ENCODE measurements around the gene ABHD12.

Gene ABHD12

DNA sequence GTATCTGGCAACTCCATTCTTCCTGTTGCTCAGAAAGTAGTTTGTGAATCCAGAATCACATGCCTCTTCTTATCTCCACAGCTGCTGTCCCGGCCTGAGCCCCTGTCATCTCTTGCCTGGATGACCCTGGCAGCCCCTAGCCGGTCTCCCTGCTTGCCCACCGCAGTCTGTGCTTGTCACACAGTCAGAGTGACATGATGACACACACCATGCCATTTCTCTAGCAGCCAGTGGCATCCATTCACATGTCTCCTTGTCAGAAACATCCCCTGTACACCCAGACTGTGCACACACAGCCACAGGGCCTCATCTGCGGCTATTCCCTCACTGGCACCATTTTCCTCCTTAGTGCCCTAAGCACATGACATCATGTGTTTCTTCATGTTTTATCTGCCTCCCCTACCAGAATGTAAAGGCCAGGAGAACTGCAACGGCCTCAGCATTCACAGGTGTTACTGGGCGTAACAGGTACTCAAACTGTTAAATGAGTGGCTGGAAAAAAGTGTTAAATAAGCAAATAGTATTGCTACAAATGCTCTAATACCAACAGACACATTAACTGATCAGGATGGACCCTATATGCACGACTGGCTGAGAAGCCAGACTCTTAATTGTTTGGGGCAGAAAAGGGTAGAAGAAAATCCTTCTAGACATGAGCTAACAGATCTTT lies 9.6 kb downstream of the ABHD12 start:
- DNase-seq: peak; percentile 42

DNA sequence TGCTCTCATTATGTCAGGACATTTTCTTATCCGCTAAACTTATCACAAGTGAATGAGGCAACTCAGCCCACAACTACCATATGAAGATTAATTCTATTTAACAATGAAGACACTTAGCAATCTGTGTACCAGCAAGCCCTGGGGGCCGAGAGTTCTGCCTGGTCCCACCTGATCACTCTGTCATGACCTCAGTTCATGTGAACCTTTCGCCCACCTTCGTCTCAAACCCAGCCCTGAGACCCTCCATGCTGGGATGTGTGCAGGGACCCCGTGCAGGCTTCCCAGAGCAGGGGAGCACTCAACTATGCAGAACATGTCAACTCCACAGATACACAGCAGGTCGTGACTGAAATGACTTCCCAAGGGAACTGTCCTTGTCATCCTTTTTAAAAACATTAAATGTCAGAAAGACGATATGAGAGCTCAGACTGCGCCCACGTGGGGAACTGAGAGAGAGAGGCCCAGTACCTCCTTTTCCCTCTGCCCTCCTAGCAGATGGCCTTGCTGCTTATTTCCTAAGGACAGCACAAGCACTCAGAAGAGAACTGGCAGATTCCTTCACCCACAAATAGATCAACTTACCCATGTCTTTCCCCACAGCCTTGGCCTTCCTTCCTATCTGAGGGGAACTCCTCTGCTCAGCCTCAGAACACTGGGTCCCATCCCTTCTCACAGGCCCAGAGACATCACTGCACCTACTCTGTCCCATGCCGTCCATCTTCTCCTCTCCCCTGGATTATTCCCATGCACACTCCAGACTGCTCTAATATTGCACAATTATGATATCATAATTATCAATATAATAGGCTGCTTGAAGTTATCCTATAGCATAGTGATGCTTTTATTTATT lies 11.5 kb downstream of the ABHD12 start:
- no peak for DNase-seq

DNA sequence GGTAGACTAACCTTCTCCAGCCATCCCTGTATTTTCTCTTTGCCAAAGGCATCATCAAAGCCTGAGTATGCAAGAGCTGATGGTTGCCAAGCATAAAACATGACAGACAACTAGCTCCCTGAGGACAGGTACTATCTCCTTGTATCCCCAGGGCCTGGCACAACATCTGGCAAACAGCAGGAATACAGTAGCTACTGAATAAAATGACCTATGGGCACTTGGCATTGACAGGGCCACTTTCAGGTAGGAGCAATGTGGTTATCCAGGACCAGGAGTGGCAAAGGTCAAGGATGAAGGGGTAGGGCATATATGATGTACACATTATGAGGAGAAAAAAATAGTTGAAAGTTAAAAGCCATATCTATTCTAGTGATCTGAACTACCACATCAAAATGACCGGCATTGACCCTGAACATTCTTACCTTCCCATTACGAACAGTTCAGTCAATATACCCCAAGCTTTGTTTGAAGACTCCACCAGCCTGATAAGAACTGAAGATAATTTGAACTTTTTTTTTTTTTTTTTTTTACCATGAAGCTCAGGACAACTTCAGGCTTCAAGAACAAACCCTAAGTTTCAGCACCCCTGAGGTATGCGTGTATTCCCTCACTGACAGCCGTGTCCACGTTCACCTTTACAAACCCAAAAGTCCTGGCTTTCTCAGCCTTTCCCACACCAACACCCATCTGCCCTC lies 12.3 kb downstream of the ABHD12 start:
- no peak for DNase-seq

DNA sequence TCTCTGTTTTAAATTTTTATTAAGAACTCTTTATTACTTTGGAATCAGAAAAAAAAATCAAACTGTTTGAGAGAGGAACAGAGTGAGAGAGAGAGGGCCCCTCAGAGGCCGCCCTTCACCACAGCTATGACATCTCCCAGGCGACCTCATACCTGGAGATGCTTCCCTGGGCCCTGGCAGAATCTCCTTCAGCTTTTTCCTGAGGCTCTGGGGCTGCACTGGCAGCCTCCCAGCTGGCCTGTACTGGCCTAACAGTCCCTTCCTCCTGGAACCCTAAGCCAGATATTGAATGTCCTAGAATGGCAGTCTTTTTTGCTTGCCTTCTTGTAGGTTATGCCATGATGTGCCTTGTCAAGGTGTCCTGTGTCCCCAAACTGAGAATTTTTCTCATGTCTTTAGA lies 13.7 kb downstream of the ABHD12 start:
- DNase-seq: no peak

DNA sequence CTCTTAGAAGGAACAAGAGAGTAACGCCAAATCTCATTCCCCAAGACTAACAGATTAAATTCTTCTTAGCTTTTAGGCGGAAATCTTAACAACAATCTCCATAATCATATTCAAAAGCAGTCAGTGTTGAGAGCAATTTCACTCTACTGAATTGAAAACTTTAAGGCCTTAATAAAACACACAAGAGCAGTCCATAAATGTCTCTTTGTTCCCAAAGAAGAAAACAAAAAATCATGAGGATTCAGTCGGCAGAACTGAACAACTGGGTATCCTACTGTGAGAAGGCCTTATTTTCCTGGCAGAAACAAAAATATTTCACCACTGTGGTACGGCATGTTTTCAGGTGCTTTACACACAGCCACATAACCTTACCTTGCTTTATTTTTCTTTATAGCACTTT lies 14.4 kb downstream of the ABHD12 start:
- DNase-seq: no peak

DNA sequence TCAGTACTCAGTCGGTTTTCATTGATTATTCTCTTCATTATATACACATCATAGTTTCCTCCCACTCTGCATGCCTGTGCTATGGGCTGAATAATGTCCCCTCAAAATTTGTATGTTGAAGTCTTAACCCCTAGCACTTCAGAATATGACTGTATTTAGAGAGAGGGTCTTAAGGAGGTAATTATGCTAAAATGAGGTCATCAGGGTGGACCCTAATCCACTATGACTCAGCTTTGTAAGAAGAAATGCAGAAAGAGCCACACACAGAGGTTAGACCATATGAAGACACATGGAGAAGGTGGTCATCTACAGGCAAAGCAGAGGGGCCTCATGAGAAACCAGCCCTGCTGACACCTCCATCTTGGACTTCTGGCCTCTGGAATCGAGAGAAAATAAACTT lies 15.8 kb downstream of the ABHD12 start:
- no peak for DNase-seq

DNA sequence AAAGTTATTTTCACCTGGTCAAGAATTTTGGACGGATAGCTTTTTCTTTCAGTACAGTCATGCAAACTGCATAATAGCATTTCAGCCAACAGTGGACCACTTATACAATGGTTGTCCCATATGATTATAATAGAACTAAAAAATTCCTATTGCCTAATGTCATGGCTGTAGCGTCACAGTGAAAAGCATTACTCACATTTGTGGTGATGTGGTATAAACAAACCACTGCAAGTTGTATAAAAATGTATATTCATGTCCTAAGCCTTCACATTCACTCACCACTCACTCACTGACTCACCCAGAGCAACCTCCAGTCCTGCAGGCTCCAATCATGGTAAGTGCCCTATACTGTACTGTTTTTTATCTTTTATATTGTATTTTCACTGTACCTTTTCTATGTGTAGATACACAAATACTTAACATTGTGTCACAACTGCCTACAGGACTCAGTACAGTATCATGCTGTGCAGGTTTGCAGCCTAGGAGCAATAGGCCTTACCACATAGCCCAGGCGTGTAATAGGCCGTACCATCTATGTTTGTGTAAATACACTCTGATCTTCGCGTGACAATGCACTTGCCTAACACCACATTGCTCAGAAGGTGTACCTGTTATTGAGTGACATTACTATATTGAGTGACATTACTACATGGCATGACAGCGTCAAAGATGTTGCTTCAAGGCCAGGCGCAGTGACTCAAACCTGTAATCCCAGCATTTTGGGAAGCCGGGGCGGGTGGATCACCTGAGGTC lies 17.9 kb downstream of the ABHD12 start:
- DNase-seq: no peak

DNA sequence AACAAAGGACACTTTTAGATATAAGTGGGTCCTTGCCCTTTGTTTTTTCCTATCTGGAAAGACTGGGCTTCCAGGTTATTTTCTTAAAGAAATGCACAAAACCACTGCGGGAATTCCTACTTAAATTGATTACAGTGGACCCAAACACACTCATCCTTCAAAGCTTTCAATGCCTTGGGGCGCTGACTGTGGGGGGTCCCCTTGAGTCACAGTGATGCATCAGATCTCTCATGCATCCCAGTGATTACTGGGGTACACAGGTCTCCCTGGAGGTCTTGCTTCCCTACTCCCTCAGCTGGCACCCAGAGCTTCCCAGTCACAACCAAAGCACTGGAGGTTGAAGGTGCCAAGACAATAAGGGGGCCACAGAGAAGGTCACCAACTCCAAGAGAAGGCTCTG lies 20.7 kb downstream of the ABHD12 start:
- no peak for DNase-seq

DNA sequence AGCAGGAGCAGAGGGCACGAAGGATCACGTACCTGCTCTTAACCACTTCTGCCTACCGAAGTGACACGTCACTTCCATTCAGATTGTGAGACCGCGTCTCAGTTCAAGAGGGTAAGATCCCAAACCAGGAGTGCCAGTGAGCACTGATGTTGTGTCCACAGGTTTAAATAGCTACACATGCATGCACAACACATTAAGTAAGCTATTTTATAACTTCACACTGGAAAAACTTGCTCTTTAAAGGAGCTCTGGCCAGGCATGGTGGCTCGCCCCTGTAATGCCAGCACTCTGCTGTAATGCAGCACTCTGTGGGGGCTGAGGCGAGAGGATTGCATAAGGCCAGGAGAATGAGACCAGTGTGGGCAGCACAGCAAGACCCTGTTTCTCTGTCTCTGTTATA lies 21.1 kb downstream of the ABHD12 start:
- DNase-seq: no peak

DNA sequence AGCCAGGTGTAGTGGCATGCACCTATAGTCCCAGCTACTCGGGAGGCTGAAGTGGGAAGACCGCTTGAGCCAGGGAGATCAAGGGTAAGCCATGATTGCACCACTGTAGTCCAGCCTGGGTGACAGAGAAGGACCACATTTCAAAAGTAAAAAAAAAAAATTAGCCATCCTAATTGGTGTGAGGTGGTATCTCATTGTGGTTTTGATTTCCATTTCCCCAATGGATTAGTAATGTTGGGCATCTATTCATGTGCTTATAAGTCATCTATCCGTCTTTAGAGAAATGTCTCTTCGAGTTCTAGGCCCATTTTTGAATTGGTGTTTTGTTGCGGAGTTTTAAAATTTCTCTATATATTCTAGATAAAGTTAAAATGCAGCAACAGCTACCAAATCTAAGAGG lies 21.7 kb downstream of the ABHD12 start:
- no peak for DNase-seq

DNA sequence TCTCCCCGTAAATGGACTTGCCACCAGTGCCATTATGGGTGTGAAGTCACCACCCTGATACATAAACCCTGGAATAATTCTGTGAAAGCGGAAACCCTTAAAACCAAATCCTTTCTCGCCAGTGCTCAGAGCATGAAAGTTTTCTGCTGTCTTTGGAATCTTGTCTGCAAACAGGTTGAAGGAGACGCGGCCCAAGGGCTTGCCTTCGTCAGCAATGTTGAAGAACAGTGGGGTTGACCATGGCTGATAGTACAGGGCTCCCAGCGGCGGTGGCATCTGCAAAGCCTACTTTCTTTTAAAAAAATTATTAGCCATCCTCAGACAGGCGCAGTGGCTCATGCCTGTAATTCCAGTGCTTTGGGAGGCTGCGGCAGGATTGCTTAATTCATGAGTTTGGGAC lies 22.1 kb downstream of the ABHD12 start:
- no peak for DNase-seq

DNA sequence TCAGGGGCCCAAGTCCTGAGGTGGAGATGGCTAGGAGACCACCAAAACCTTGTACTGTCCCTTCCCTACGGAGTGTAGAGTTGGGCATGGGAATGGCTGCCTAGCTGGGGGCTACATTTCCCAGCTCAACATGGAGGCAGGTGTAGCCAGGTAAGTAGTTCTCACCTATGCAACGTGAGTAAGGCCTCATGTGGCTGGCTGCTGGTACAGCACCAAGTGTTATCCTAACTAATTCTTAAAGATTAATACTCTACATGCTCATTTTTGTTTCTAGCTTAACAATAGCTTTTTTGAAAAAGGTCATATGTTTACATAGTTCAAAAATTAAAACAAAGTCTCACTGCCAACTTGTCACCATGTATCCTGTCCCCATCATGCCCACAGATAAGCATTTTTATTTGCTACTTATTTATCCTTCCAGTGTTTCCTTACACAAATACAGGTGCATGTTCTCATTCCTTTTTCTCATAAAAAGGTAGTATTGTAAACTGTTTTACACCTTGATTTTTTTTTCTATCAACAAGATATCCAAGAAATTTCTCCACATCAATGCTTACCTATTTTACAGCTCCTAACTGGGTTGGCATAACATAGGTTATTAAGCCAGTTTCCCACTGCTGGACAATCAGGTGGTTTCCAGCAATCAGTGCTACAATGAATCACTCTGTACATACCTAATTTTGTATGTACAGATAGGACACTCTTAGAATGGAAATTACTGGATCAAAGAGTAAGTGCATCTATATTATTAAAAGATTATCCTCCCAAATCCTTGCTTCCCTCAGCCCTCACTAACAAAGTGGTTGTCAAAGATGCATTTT lies 25.5 kb downstream of the ABHD12 start:
- no peak for DNase-seq

DNA sequence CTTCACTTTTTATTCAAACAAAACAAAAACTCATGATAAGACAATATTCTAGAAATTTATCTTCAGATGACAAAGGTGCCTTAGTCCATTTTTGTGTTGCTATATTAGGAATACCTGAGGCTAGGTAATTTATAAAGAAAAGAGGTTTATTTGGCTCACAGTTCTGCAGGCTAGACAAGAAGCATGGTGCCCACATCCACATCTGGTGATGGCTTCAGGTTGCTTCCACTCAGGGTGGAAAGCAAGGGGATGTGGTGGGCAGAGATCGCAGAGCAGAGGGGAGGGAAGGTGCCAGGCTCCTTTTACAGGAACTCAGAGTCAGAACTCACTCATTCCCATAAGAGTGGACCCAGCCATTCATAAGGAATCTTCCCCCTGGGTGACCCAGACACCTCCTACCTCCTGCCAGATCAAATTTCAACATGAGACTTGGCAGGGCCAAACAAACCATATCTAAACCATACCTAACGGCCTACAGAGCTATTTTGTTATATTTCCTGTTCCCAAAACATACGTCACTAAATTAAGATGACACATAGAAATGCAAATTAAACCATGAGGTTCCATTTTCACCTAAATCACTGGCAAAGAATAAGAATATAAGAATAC lies 26.4 kb downstream of the ABHD12 start:
- no peak for DNase-seq

DNA sequence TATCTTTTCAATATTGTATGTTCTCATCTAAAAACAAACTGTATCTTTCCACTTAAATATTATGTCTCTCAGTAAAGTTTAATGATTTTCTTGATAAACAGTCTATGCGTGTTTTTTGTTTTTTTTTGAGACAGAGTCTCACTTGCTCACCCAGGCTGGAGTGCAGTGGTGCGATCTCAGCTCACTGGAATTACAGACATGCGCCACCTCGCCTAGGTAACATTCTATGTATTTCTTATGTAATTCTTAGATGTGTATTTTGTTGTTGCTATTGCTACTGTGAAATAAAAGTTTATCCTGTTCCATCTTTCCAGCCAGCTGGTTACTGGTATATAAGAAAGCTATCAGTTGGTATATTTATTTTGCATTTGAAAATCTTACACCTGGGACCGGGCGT lies 29.4 kb downstream of the ABHD12 start:
- DNase-seq: no peak

DNA sequence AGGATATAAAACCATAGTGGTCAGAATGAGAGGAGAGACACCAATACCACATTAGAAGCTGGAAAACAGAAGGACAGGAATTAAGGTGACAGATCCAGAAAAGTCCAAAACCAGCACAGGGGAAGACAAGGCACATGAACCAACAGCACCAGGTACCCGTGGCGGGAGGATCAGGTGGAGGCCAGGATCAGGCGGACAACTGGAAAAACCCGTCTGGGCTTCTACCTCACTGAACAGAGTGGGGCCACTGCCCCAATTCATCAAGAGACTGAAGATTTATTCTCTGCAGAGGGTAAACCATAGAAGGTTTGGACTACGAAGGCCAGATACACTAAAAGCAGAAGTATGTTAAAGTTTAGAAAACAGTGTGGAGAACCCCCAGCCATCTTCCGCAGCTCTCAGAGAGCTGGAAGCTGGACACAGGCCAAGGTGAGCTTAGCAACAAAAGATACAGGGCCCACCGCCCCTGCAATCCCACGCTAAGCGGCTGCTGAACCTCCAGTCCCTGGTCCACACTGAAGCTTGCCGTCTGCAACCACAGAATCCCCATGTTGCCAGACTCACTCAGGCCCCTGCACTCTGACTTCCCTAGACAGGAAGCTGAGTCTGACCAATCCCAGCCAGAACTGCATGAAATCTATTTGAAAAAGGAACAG lies 29.9 kb downstream of the ABHD12 start:
- peak; percentile 80 for DNase-seq

DNA sequence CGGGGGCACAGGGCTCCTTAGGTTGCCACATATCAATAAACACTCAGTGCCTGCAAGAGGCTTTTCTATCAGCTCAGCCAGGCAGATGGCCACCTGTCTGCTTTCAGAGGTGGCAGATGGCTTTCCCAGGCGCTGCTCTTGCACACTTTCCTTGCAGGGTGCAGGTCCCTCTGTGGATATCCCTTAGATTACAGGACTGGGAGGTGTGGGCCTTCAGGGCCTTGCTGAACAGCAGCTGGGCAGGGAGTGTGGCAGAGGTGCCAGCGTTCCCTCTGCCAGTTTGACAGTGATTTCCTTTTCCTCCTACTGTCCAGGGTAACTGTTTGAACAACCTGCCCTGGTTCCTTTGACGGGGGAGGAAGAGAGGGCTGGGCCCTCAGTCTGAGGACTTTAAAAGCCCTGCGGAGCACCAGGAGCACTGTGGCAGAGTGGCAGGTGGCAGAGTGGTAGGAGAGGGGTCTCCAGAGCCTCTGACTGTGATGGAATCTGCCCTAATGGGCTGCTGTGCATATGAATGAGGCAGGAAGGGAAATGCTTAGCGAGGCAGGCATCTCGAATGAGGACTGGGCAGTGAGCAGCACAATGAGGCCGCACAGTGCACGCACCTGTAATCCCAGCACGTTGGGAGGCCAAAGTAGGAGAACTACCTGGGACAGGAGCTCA lies 34.2 kb downstream of the ABHD12 start:
- no peak for DNase-seq

DNA sequence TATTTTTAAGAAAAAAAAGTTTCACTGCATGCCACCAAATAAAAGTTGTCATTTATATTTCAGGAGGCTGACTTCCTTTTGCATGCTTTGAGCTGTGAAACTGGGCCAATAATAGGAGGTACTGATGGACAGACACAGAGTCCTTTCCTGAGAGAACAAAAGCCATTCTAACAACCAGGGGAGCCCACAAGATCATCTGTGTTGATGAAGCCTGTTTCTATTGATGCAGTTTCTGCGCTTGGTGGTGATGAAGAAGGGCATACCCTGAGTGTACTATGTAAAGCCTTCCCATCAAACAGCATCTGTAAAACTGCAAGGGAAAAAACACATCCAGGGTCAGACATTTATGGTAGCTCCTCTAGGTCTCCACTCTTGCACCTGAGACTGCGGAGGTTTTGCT lies 34.8 kb downstream of the ABHD12 start:
- DNase-seq: no peak

DNA sequence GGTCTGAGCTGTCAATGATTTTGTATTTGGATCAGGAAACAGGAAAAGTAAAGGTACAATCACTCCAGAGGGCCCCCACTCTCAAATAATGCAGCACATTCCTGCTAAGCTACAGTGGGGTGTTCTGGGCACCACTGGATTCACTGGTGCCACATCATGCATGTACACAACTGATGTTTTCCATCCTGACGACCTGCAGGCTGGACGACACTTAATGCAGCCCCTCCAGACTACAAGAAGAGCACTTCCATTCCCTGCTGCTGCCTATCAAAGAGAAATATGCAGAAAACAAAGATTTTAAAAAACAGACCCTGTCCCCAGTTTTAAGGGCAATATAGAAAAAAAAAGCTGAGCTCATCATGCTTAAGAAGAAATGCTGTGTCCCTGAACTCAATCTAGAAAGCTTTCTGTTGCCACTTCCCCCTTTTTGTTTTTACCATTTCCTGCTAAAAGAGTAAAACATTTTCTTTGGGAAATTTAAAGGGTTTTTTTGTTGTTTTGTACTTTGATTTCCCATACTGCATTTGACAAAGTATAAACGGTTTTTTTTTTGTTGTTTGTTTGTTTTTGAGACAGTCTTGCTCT lies 35.5 kb downstream of the ABHD12 start:
- DNase-seq: peak; percentile 49

DNA sequence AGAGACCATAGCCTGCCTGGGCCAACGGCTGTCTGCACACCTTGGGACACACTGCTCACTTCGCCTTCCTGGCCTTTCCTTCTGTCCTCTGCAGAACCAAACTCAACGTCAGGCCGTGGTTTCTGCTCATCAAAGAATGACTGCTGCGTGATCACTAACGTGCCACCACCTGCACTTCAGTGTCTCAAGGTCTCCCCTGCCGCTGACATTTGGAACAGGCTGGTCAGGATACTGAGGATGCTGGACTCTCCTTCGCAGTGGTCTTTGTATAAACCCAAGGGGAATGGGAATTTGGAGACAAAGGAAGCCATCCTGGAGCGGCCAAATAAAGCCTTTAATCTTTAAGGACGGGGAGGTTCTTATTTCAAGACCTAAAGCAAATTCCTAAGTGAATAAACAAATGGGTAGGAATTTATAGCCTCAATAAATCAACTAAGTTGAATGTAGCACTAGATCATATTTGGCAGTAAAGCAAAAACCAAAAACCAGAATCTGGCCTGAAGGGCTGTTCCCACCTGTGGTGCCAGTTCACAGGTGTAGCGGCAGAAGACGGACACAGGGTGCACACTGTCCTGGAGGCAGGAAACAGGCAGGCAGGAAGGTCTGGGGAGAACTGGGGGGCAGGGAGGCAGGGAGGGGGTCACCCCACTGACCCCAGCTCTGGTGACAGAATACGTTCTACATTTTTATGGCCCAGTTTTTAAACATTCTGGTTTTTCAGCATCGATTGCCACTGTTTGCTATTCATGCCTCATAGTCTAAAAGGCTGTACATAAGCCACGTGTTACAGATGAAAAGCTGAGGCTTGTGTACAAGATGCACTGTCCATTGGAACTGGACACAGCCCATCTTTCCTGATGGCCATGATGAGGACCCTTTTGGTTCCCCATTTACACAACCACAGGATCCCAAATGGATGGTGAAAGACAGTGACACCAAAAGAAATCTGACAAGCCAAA lies 36.6 kb downstream of the ABHD12 start:
- no peak for DNase-seq

All from hematopoietic multipotent progenitor cell treated with erythropoietin and hydrocortisone succinate and interleukin-3 and kit ligand, for 4 days (in vitro differentiated cells).